Activated gamma-delta T cell (primary cell): Measurements from ENCODE around the gene MEGF9.
A peak's percentile ranks its signal among the peaks of the same experiment; 100 is the strongest.
"Not testable (repeated sequence)": the region's sequence is repeated elsewhere in the genome, so short reads cannot be mapped to it uniquely, and the experiment has no call there.

Experiments
- DNase-seq: peaks from one replicate; lab custom pipeline; 2025; lab: John Stamatoyannopoulos, UW
- total RNA-seq, 2 donors: gene quantifications; one replicate each; lab custom pipeline; 2026; lab: John Stamatoyannopoulos, UW

MEGF9 gene
- 60.0 to 77.1 reads per million in 2 donors for total RNA-seq

DNA sequence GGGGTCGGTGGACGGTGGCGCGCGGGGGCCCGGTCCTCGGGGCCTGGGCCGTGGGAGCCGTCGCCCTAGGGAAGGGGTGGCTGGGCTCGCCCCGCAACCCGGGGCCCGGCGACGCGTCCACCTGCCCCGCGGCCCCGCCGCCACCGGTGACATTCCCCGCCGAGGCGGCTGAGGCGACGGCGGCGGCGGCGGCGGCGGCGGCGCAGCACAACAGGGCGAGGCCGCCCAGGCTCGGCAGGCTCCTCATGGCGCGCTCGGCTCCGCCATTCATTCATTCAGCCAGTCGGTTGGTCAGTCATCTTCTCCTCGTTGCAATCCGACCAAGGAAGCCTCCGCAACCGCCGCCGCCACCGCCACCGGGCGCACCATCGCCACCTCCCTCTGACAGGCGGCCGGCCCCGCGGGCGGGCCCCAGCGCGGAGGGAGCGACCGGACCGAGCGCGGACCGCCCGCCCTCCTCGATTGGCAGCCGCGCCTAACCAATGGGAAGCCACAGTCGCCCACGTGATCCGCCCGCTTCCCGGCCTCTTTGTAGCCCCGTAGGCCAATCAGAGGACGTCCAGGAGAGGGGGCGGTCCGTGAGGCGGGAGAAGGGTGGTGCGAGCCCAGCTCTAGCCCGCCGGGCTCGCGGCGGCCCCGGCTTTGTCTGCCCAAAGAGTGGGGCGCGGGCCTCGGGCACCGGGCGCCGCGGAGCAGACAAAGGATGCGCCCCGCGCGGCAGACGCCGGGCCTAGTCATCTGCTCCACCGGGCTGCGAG lies at the start of gene MEGF9:
TSS of gene MEGF9 (minus strand) at position 383 of the 758 bp plus-strand sequence. CDS start at position 271, 112 bp downstream.
- peak; percentile 93 for DNase-seq

DNA sequence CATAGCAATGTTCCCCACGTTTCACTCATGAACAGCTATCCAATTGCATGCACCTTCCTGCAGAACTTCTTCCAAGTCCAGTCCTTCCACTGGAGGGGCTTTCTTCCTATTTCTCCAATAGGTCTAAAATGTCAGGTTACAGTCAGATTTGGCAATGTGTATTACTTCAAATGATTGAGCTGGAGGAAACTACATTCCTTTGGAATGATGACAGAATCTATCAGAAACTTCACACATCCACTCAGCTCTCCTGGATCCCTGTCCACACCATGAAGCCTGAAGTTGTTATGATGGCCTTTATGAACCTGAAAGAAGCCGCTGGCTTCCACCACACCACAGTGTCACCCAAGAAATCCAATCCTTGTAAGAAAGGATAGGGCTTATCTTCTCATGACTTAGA lies 46.7 kb upstream of the MEGF9 start:
- DNase-seq, result no peak

DNA sequence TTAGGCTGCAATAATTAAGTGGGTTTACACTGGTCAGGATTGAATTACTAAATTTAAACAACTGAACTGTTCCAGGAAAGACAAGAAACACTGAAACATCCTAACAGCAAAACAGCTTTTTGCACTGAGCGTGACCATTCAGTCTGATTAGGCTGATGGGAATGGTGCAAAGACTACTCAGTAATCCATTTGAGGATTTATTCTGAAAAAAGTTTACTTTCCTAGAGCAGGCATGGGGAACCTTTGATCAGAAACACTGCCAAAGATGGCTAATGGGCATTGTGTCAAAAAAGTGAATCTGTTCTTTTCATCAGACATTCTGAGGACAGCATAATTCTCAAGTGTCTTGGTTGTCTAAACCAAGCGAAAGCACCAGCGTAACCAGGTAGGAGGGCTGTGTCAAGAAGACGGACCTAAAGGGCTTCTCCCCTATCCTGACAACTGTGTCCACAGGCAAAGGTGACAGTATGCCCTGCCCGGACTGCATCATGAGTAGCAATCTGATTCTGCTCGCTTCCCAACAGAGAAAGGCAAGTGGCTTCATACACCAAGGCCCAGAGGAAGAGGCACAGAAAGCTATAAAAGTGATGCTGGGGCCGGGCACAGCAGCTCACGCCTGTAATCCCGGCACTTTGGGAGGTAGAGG lies 45.6 kb upstream of the MEGF9 start:
- DNase-seq, result no peak

DNA sequence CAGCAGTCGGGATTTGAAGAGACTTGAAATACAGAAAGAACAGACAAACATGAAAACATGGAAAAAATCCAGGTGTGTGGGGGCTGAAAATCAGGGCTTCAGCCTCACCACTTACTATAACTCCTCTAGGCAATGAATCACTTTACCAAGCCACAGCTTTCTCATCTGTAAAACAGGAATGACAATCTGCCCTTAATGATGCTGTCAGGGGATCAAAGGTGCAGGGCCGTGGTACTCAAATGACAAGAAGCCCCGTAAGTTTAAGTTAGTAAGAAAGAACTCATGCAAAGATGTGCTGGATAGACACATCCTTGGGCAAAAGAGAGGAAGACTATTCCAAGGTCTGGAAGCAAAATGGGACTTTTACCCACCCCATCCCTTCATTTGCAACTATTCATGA lies 44.3 kb upstream of the MEGF9 start:
- DNase-seq, result no peak

DNA sequence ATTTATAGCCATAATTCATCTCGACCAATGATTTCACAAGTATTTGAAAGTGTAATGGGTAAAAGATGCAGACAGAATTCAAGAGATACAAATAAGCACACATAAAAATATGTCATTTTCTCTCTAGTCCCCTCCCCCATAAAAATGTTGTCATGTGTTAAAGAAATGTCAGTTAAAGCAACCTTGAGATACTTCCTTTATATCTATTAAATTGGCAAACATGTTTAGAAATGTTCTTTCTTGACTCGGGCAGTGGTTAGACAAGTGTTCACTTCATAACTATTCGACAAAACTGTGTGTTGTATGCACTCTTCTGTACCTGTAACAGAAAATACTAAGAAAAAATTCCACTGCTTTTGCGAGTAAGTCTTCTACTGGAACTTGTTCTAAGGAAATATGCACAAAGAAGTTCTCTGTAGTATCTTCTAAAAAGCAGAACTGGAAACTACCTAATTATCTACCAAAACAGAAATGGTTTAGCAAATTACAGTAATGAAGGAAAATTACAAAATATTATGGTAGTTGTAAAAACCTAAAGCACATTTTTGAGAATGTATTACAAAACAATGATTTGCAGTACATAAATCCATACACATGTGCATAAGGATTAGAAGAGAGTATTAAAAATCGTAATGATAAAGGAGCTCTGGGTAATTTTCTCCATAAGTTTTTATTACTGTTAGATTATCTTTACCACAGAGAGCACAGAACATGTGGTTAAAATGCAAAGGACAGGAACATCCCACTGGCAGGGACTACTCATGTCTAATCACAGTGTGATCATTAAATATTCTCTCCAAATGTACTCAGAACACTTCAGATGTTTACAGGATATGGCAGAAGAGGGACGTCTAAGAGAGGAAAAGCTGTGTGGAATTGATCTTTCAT lies 43.0 kb upstream of the MEGF9 start:
- DNase-seq, result no peak

DNA sequence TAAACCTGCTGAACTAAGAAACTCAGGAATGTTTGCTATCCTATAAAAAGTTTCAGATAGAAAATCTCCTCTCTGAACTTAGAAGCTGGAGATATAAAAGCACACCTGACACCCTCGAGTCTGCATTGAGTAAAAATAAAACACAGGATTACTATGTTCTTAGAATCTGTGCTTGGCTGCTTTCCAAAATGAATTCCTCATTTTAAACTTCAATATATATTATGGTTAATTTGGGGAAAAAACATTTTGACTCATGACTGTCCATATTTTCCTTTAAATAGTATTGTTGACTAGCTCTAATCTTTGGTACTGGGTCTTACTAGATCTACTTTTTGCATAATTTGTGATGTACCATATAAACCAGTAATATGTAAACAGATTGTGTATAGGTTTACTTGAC lies 42.3 kb upstream of the MEGF9 start:
- no peak for DNase-seq

DNA sequence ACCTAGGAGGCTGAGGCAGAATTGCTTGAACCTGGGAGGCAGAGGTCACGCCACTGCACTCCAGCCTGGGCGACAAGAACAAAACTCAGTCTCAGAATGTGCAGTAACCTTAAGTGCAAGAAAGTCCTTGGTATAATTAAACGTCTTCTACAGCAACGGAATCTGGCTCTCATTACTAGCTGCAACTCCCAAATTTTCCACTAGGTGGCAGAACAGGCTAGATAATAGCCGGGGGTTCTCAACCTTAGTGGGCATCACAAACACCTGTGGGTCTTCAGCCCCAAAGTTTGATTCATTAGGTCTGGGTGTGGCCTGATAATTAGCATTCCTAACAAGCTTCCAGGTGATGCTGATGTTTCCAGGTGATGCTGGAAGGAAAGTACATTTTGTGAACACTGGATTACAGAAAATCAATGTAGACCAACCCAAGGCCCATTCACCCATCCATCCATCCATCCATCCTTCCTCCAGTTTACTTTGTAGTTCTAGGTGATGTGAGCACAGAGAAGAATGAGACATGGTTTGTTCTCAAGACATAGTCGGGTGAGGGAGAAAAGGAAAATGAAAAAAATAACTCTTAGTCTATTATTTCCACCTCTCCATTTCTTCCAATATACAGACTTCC lies 41.7 kb upstream of the MEGF9 start:
- no peak for DNase-seq

DNA sequence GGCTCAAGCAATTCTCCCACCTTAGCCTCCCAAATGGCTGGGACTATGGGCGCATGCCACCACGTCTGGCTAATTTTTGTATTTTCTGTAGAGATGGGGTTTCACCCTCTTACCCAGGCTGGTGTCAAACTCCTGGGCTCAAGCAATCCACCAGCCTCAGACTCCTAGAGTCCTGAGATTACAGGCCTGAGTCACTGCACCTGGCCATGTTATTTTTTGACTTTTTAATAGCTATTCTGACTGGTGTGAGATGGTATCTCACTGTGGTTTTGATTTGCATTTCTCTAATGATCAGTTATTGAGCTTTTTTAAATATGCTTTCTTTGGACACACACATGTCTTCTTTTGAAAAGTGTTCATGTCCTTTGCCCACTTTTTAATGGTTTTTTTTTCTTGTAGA lies 40.8 kb upstream of the MEGF9 start:
- no peak for DNase-seq

DNA sequence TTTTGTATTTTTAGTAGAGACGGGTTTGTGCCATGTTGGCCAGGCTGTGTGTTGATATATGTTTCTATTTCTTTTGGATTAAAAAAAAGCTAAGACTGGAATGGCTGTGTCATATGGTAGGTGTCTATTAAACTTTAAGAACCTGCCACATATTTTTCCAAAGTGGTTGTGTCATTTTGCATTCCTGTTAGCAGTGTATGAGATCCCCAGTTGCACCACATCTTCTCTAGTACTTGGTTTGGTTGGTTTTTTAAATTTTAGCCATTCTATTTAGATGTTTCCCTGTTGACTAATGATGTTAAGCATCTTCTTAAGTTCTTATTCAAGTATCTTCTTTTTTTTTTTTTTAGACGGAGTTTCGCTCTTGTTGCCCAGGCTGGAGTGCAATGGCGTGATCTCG lies 36.2 kb upstream of the MEGF9 start:
- DNase-seq, result no peak

DNA sequence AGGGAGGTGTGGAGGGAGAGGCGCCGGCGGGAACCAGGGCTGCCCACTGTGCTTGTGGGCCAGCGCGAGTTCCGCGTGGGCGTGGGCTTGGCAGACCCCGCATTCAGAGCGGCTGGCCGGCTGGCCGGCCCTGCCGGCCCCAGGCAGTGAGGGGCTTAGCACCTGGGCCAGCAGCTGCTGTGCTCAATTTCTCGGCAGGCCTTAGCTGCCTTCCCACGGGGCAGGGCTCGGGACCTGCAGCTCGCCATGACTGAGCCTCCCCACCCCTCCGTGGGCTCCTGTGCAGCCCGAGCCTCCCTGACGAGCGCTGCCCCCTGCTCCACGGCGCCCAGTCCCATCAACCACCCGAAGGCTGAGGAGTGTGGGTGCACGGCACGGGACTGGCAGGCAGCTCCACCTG lies 32.1 kb upstream of the MEGF9 start:
- not testable (repeated sequence) for DNase-seq

DNA sequence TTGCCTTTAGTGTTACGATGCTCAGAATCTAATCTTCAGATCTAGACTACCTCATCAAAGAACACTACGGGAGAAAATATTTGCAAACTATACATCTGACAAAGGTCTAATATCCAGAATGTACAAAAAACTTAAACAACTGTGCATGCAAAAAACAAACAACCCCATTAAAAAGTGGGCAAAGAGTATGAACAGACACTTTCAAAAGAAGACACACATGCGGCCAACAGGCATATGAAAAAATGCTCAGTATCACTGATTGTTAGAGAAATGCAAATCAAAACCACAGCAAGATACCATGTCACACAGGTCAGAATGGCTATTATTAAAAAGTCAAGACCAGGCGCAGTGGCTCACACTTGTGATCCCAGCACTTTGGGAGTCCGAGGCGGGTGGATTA lies 31.0 kb upstream of the MEGF9 start:
- no peak for DNase-seq

DNA sequence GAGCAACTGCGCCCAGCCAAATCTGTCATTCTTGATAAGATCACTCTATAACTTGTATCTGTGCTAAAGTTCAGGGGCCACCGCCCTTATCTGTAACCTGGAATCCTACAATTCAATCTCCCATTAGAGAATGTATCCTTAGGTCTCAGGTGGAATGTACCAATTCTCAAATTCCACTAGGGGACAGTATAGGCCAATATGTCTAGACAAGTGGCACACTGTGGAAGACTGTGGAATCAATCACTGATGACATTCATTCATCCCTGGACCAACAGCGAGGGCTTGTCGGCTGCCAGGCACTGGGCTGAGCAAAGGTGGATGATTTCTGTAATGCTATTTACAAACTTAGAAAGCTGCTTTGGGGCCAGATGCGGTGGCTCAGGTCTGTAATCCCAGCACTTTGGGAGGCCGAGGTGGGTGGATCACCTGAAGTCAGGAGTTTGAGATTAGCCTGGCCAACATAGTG lies 28.7 kb upstream of the MEGF9 start:
- DNase-seq, result no peak

DNA sequence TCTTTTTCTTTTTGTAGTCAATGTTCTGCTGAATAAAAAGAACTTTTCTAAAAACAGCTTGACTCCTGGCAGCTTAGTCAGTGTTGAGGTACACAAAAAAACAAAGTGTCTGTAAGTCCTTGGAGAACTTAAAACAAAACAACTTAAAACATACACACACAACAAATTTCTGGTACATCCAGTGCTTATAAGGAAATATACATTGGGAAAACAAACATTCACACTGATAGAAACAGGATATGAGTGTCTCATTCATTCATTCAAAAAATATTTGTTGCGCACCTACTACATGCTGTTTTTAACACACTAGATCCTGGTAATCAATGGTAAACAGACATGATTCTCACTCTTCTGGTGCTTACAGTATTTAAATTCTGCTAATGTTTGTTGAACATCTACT lies 27.4 kb upstream of the MEGF9 start:
- no peak for DNase-seq

DNA sequence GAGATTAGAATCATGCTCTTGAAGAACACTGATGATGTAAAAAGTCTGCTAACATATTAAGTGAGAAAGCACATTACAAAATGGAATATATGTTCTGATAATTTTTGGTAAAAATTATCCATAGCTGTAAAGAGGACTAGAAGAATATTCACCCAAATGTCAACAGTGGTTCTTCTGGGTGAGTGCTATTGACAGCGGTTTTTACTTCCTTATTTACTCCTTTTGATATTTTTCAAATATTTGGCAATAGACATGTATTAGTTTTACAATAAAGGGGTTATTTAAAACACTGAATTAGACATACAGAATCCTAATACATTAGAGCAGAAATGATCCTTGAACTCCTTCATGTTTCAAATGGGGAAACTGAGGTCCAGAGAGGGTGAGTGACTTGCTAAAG lies 26.9 kb upstream of the MEGF9 start:
- no peak for DNase-seq

DNA sequence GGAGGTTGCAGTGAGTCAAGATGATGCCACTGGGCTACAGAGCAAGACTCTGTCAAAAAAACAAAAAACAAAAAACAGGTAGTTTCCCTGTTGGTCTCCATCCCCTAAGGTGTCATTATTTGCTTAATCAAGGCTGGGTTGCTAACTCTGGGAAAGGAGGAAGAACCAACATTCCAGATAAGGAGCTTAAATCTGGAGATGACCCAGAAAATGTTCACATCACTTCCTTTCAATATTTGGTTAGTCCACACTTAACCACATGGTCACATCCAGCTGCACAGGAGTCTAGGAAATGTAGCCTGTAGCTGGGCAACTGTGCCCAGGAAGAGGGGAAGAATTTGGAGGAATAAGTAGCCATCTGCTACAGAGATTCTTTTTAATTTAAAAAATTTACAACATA lies 25.9 kb upstream of the MEGF9 start:
- no peak for DNase-seq

DNA sequence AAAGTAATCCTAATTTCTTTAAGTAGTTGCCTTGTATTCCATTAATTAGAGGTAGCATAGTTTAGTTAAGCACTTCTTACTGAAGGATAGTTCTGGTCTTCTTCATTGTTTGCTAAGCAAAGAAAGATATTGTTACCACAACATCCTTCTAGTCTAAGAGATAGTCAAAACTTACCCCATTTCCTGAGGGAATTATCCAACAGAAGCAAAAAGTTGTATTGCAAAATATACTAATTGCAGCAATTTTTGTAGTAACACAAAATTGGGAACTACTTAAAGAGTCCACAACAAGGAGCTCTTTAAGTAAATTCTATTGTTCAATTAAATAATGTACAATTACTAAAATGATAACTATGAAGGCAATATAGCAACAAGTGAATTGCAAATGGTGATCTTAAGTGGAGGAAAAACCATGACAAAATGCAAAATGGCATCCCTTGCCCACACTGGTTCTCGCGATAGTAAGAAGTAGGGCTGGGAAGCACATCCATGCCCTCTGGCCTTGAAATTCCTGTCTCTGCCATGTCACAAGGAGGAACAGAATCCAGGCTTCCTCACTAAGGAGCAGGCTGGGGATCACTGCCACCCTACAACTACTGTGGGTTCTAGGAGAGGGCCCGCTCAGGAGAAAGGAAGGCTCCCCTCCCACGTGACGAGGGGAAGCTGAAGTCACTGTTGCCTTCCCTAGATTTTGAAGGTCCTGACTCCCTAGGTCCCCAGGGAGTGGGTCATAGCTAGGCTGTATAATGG lies 23.3 kb upstream of the MEGF9 start:
- no peak for DNase-seq

DNA sequence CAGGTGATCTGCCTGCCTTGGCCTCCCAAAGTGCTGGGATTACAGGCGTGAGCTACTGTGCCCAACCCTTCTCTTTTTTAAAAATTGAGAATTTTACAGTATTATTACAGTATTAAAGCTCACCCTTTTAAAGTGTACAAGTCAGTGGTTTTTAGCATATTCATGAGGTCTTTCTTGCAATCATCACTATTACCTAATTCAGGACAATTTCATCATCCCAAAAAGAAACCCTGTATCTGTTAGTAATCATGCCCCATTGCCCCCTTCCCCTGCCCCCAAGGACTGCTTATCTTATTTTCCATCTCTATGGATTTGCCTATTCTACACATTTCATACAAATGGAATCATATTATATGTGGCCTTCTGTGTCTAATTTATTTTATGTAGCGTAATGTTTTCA lies 22.6 kb upstream of the MEGF9 start:
- DNase-seq, result no peak

DNA sequence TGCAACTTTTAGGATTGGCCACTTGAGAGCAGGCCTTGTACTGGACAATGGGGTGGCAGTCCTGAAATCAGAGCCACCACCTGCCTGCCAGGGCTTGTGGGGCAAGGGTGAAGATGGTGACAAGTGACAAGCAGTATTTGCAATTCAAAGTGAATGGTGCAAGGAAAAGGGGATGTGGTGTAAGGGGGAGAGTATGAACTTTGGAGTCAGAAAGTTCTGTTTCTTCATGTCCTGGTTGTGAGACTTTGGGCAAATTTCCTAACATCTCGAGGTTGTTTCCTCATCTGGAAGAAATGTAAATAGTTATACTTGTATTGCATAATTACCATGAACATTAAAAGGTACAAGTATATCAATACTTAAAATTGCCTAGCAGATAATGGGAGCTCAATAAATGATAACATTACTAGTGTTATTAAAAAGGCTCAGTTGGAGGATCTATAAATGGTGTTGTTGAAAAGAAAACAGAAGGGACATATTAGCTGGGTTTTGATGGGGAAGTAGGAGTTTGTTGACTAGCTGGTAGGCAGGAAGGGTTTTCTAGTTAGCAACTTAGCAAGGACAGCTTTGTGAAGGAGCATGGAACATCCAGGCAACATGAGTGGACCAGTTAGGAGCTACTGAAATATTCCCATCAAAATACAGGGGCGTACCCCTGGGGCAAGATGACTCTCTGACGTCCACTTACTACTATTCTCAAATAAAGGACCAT lies 21.3 kb upstream of the MEGF9 start:
- no peak for DNase-seq

DNA sequence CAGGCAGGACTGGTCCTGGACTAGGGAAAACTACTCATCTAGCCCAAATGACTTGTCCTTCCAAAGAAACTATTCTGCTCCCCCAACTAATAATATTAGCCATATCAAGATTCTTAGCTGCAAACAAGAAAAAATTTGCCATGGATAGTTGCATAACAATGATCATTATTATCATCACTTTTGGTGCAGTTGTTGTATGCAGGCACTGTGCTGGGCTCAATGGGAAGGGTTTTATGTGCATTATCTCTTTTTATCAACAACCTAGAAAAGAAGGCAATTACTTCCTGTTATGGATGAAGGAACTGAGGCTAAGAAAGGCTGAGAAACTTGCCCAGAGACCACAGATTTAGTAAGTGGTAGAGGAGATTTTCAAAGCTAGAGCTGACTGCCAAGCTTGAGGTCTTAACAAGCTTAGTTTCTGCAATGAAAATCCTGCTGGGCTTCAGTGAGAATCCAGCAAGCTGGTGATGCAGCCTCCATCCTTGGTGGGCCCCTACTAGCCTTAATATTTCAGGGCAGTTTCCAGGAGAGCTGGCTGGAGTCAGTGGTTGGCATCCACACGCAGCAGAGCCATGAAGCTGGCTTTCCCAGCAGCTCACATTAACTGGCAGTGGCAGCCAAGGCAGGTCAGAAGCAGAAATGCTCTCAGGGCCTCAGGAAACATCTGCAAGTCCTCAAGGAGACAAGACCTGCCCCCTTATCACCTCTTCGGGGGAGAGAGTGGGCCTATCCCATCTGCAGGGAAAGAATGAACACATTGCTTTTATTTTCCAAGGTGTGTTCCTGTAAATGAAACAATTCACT lies 20.5 kb upstream of the MEGF9 start:
- DNase-seq, result no peak

DNA sequence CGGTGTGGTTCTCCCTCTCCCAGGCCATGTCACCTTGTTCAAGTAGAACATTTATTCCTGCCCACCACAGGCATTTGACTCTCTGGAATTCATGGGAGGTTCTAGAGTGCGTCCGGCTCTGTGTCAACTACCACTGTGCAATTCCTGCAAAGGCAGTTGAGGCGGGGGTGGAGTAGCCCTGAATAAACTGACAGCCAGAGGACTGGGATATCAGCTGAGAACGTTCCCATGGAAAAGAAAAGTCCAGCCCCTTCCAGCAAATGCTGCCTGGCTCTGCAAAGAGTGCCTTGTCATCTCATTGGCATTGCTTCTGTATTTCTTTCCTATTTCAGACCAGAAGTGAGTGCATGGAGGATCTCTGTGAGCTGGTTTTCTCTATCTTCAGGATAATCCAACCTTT lies 18.9 kb upstream of the MEGF9 start:
- DNase-seq, result no peak
